ENCODE results near the gene RRP15. TPM values are rescaled to one million over a fixed set of nuclear protein-coding genes. Genes with fewer than 3 reads are reported as not detected.

The RRP15 gene
- total RNA-seq, 6 donors from 2014 or later = 1.0 to 16.9 (median 11.6) TPM

DNA sequence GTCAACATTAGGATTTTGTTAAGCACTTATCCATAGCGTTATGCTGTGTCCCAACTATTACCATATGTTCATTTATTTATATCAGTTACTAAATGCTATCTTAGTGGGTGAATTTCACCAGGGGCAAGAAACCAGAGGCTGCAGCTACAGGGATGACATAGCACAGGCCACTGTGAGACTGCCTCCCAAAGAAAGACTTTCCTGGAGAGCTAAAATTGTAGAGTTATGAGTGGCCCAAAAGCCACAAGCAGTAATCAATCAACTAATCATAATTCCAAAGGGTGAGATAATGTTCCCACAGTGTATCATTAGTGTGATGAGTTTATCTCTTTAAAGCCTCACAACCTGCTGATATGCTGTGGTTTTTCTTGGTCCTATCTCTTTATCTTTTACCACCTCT, 56.2 kb downstream of the RRP15 start:
- DNase-seq (no peak), ATAC-seq (ENCODE audit: low FRiP score in 2 of 2) (no peak)
- H3K36me3 ChIP-seq = no peaks in the 10 kb centered on the region
- H3K4me3 ChIP-seq = no peak overlapping the region
- peaks cover 0 to 17% (median 0%) of the 10 kb centered on the region in 4 donors for H3K4me1 ChIP-seq
- TF ChIP-seq, protein P1, sequence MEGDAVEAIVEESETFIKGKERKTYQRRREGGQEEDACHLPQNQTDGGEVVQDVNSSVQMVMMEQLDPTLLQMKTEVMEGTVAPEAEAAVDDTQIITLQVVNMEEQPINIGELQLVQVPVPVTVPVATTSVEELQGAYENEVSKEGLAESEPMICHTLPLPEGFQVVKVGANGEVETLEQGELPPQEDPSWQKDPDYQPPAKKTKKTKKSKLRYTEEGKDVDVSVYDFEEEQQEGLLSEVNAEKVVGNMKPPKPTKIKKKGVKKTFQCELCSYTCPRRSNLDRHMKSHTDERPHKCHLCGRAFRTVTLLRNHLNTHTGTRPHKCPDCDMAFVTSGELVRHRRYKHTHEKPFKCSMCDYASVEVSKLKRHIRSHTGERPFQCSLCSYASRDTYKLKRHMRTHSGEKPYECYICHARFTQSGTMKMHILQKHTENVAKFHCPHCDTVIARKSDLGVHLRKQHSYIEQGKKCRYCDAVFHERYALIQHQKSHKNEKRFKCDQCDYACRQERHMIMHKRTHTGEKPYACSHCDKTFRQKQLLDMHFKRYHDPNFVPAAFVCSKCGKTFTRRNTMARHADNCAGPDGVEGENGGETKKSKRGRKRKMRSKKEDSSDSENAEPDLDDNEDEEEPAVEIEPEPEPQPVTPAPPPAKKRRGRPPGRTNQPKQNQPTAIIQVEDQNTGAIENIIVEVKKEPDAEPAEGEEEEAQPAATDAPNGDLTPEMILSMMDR (IDR thresholded peaks at IDR 0.05) = no peak
- no peak for TF ChIP-seq POLR2AphosphoS5 (IDR thresholded peaks at IDR 0.05)
- TF ChIP-seq EP300 (IDR thresholded peaks at IDR 0.05) = no peak
- TF ChIP-seq POLR2A (IDR thresholded peaks at IDR 0.05) = no peak
- H3K9me3 ChIP-seq = no peaks in the 10 kb centered on the region
- H3K27ac ChIP-seq = no peak overlapping the region
- 85 to 87% methylated on average over 1 of the region's 1 CpG for WGBS, 2 donors
- H3K27me3 ChIP-seq = no peaks in the 10 kb centered on the region

DNA sequence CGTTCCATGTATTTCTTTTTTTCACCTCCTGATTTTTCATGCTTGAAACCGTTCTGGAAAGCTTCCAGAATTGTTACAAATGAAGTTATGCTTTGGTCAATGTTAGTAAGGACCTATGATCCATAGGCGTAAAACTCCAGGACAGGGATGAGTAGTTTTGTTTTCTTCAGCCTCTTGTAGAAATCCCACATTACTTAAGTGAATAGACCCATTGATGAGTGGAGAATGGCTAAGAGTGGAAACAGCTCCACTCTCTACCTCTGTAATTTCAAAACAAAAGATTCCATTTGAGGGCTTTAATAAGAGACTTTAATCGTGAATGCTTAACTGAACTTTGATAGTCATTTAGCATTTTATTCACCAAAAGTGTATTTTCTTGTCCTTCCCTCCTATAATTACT, 57.0 kb downstream of the RRP15 start:
- no peak for DNase-seq
- no peak overlapping the region for H3K4me3 ChIP-seq
- WGBS, 2 donors = 91 to 94% methylated on average over 4 of the region's 4 CpGs
- no peak overlapping the region for H3K27ac ChIP-seq
- ATAC-seq (ENCODE audit: low FRiP score in 2 of 2) = no peak
- TF ChIP-seq, protein P1 (IDR thresholded peaks at IDR 0.05) = no peak
- TF ChIP-seq EP300 (IDR thresholded peaks at IDR 0.05) (no peak), POLR2AphosphoS5 (IDR thresholded peaks at IDR 0.05) (no peak), POLR2A (IDR thresholded peaks at IDR 0.05) (no peak)
- no peaks in the 10 kb centered on the region for H3K36me3 ChIP-seq
- no peaks in the 10 kb centered on the region for H3K9me3 ChIP-seq
- H3K27me3 ChIP-seq = no peaks in the 10 kb centered on the region
- peaks cover 0 to 17% (median 2%) of the 10 kb centered on the region in 4 donors for H3K4me1 ChIP-seq

DNA sequence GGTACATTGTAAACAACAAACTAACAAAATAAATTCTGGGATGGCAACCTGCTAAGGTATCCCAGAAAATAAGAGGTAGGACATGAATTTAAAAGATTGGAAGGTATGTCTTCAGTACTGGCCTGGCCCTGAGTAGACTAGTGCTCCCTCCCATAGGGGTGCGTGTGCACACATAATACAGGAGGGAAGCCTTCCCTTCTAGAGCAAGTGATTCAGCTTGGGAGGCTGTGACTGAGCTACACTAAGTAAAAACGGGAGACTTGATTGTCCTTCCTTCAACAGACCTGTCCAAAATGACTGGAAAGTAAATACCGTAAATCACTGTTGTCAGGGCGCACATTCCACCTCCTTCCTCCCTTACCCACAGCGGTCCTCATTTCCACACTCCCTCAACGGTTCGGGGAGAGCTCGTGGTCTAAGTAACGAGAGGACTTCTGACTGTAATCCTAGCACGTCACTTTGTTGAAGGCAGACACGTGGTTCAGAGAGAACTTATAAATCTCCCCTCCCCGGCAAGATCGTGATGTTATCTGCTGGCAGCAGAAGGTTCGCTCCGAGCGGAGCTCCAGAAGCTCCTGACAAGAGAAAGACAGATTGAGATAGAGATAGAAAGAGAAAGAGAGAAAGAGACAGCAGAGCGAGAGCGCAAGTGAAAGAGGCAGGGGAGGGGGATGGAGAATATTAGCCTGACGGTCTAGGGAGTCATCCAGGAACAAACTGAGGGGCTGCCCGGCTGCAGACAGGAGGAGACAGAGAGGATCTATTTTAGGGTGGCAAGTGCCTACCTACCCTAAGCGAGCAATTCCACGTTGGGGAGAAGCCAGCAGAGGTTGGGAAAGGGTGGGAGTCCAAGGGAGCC, 60.0 kb downstream of the RRP15 start, which contains the start of gene TGFB2:
Gene TGFB2, plus strand, starts transcription at position 523 of the 859 bp plus-strand sequence. CDS start 1,366 bp downstream, outside the sequence.
- Histone ChIP-seq H3K4me3 (peak within 1 kb of the TSS; percentile 52 to 72 (median 63)), H3K4me1 (peaks cover 0 to 33% (median 9%) of the 10 kb centered on the region in 4 donors), H3K27me3 (no peaks in the 10 kb centered on the region), H3K27ac (peak within 1 kb of the TSS; percentile 73 to 88 (median 82)), H3K9me3 (no peaks in the 10 kb centered on the region), H3K36me3 (no peaks in the 10 kb centered on the region)
- DNase-seq = peak in 1 of 2 donors; percentile 56
- TF ChIP-seq POLR2A (IDR thresholded peaks at IDR 0.05) (peak in 2 of 4 donors; percentile 52 to 59), EP300 (IDR thresholded peaks at IDR 0.05) (no peak), POLR2AphosphoS5 (IDR thresholded peaks at IDR 0.05) (peak; percentile 52 to 88)
- TF ChIP-seq, protein P1 (IDR thresholded peaks at IDR 0.05) = no peak
- peak; percentile 77 to 78 for ATAC-seq (ENCODE audit: low FRiP score in 2 of 2)
- 4 to 5% methylated on average over 22 of the region's 22 CpGs for WGBS, 2 donors

DNA sequence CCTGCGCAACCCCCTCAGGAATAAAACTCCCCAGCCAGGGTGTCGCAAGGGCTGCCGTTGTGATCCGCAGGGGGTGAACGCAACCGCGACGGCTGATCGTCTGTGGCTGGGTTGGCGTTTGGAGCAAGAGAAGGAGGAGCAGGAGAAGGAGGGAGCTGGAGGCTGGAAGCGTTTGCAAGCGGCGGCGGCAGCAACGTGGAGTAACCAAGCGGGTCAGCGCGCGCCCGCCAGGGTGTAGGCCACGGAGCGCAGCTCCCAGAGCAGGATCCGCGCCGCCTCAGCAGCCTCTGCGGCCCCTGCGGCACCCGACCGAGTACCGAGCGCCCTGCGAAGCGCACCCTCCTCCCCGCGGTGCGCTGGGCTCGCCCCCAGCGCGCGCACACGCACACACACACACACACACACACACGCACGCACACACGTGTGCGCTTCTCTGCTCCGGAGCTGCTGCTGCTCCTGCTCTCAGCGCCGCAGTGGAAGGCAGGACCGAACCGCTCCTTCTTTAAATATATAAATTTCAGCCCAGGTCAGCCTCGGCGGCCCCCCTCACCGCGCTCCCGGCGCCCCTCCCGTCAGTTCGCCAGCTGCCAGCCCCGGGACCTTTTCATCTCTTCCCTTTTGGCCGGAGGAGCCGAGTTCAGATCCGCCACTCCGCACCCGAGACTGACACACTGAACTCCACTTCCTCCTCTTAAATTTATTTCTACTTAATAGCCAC, 60.7 kb downstream of the RRP15 start:
- Histone ChIP-seq H3K4me1 (peaks cover 0 to 36% (median 10%) of the 10 kb centered on the region in 4 donors), H3K36me3 (no peaks in the 10 kb centered on the region), H3K27ac (peak overlapping the region; percentile 73 to 88 (median 82)), H3K9me3 (no peaks in the 10 kb centered on the region), H3K4me3 (peak overlapping the region; percentile 52 to 72 (median 63)), H3K27me3 (no peaks in the 10 kb centered on the region)
- 1% methylated on average over 26 to 47 of the region's 64 CpGs for WGBS, 2 donors
- peak in 1 of 2 donors; percentile 39 for TF ChIP-seq POLR2AphosphoS5 (IDR thresholded peaks at IDR 0.05)
- peak in 1 of 4 donors; percentile 4 for TF ChIP-seq POLR2A (IDR thresholded peaks at IDR 0.05)
- no peak for TF ChIP-seq EP300 (IDR thresholded peaks at IDR 0.05)
- TF ChIP-seq, protein P1 (IDR thresholded peaks at IDR 0.05) = peak in 1 of 6 experiments; percentile 50
- DNase-seq (peak; percentile 43 to 91), ATAC-seq (ENCODE audit: low FRiP score in 2 of 2) (peak; percentile 85 to 90)
